Measurements from ENCODE around the gene INCENP. TPM values are rescaled to one million over a fixed set of nuclear protein-coding genes. Genes with fewer than 3 reads are reported as not detected.

The INCENP gene
- total RNA-seq, 2 experiments from 2014 or later = 103 to 183 TPM

- Histone ChIP-seq H2AFZ (ENCODE audit: low read length) (no peak overlapping the region), H3K4me1 (ENCODE audit: insufficient read depth, low read length, poor library complexity, severe bottlenecking) (no peaks in the 10 kb centered on the region), H4K20me1 (ENCODE audit: insufficient read depth, low read length) (peaks cover 13% of the 10 kb centered on the region), H3K9me2 (ENCODE audit: insufficient read depth, low read length) (no peaks in the 10 kb centered on the region), H3K36me3 (ENCODE audit: insufficient read depth, low read length) (peaks cover 98% of the 10 kb centered on the region), H3K27ac (ENCODE audit: low read depth, low read length, poor library complexity, severe bottlenecking) (no peak overlapping the region), H3K9me3 (ENCODE audit: low read length) (no peaks in the 10 kb centered on the region), H3K79me2 (ENCODE audit: insufficient read depth, low read depth, low read length) (peaks cover 48% of the 10 kb centered on the region; the same call in 1 of the 2 replicates), H3K4me2 (ENCODE audit: low read length) (no peak overlapping the region), H3K4me3 (ENCODE audit: low read depth, low read length, poor library complexity, severe bottlenecking) (no peak overlapping the region)
- TF ChIP-seq, protein P1, sequence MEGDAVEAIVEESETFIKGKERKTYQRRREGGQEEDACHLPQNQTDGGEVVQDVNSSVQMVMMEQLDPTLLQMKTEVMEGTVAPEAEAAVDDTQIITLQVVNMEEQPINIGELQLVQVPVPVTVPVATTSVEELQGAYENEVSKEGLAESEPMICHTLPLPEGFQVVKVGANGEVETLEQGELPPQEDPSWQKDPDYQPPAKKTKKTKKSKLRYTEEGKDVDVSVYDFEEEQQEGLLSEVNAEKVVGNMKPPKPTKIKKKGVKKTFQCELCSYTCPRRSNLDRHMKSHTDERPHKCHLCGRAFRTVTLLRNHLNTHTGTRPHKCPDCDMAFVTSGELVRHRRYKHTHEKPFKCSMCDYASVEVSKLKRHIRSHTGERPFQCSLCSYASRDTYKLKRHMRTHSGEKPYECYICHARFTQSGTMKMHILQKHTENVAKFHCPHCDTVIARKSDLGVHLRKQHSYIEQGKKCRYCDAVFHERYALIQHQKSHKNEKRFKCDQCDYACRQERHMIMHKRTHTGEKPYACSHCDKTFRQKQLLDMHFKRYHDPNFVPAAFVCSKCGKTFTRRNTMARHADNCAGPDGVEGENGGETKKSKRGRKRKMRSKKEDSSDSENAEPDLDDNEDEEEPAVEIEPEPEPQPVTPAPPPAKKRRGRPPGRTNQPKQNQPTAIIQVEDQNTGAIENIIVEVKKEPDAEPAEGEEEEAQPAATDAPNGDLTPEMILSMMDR (conservative IDR thresholded peaks at IDR 0.05; ENCODE audit: low read length) = no peak
- TF ChIP-seq EZH2phosphoT487 (IDR thresholded peaks at IDR 0.05; ENCODE audit: borderline replicate concordance, low read depth, low read length) = no peak
- intact Hi-C loops (cut with micrococcal nuclease; ENCODE audit: unreplicated experiment) = no loop called here
- BruUV-seq (replicated peaks) = no TSS peak
- DNase-seq (ENCODE audit: low spot score) = no peak
- ChIA-PET POLR2A (no interaction called here), CTCF (ENCODE audit: unreplicated experiment) (no interaction called here)
Measured at GRCh38 chr11:62137276-62137861, 13.6 kb downstream of the INCENP start.

DNA sequence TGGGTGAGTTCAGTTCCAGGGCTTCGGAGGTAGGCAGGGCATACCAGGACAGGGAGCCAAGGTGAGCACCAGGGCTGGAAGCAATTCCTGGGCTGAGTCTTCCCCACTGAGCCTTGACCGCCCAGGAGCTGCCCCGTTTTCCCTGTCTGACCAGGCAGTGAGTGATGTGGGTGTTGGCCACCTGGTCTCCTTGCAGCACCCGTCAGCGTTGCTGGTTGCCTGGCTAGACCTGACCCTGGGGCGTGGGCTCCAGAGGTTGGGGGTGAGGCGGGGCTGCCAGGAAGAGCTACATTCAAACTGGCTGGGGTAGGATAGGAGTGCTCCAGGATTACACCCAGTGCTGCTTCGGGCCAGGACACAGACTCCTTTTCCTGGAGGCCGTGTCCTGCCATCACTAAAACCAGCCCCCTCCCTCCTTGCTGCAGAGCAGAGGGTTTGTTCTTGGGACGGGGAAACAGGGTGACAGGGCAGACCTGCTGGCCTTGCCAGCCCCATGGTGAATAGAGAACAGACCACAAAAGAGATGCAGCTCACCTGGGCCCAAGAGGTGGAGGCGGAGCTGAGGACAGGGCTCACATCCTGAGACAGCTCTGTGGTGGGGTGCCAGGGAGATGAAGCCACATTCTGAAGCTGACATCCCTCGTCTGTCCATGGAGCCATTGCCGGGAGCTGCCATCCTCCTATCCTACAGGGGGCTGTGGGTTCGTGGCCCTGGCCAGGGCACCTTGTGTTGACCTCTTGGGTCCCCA lies 14.2 kb downstream of the INCENP start:
- Histone ChIP-seq H2AFZ (ENCODE audit: low read length) (no peak overlapping the region), H3K4me1 (ENCODE audit: insufficient read depth, low read length, poor library complexity, severe bottlenecking) (no peaks in the 10 kb centered on the region), H3K79me2 (ENCODE audit: insufficient read depth, low read depth, low read length) (peaks cover 41% of the 10 kb centered on the region; the same call in 1 of the 2 replicates), H3K9me2 (ENCODE audit: insufficient read depth, low read length) (no peaks in the 10 kb centered on the region), H3K4me2 (ENCODE audit: low read length) (no peak overlapping the region), H3K4me3 (ENCODE audit: low read depth, low read length, poor library complexity, severe bottlenecking) (no peak overlapping the region), H4K20me1 (ENCODE audit: insufficient read depth, low read length) (peaks cover 13% of the 10 kb centered on the region), H3K36me3 (ENCODE audit: insufficient read depth, low read length) (peaks cover 98% of the 10 kb centered on the region), H3K9me3 (ENCODE audit: low read length) (no peaks in the 10 kb centered on the region), H3K27ac (ENCODE audit: low read depth, low read length, poor library complexity, severe bottlenecking) (no peak overlapping the region)
- BruUV-seq (replicated peaks) = no TSS peak
- CTCF ChIA-PET (ENCODE audit: unreplicated experiment) = no interaction called here
- POLR2A ChIA-PET = no interaction called here
- intact Hi-C loops (cut with micrococcal nuclease; ENCODE audit: unreplicated experiment) = no loop called here
- TF ChIP-seq, protein P1 (conservative IDR thresholded peaks at IDR 0.05; ENCODE audit: low read length) = no peak
- TF ChIP-seq EZH2phosphoT487 (IDR thresholded peaks at IDR 0.05; ENCODE audit: borderline replicate concordance, low read depth, low read length) = no peak
- DNase-seq (ENCODE audit: low spot score) = no peak

Measured in OCI-LY7 (cell line).